Adrenal gland (tissue), 19 donors: ENCODE results near the gene PHF2. TPM values are rescaled to one million over a fixed set of nuclear protein-coding genes. Genes with fewer than 3 reads are reported as not detected.

ENCODE experiments used
- DNase-seq, 7 donors: peaks; one replicate each; pipeline ENCODE4 v3.0.0-alpha.2; 2019 to 2020
- H3K27ac ChIP-seq, 5 donors: fragments of 200-600 bp; sonication (generic) in 4 of 5; 1 replicate in 3 of 5; 2 replicates in 2 of 5; pipeline versions ENCODE4 v1.5.1 to v1.8.0; 2016 to 2020; ENCODE audit warnings: mild to moderate bottlenecking in 1 of 5
- H3K27me3 ChIP-seq: fragments of 200-600 bp; 2 replicates; pipeline ENCODE4 v1.8.0; 2021
- H3K36me3 ChIP-seq, 2 donors: fragments of 200-600 bp; replicated peaks in 1 of 2; 1 replicate in 1 of 2; 2 replicates in 1 of 2; pipeline versions ENCODE4 v1.5.1 to v1.8.0; 2018 to 2022
- H3K4me1 ChIP-seq, 2 donors: fragments of 200-600 bp; replicated peaks in 1 of 2; 1 replicate in 1 of 2; 2 replicates in 1 of 2; pipeline versions ENCODE4 v1.5.1 to v1.8.0; 2018 to 2021
- H3K4me3 ChIP-seq, 4 donors: fragments of 200-600 bp; sonication (generic) in 3 of 4; one replicate each; pipeline ENCODE4 v1.5.1; 2016 to 2018
- H3K9me3 ChIP-seq, 3 donors: fragments of 200-600 bp; sonication (generic) in 1 of 3; replicated peaks in 1 of 3; 1 replicate in 2 of 3; 2 replicates in 1 of 3; pipeline versions ENCODE4 v1.5.1 to v1.8.0; 2016 to 2021
- POLR2A ChIP-seq, 2 donors: fragments of 450-650 bp; IDR thresholded peaks; one replicate each; pipeline ENCODE4 v1.6.1; 2017; ENCODE audit warnings: antibody characterized with exemption in 2 of 2, mild to moderate bottlenecking in 2 of 2, moderate library complexity in 1 of 2
- WGBS, 4 donors: extraction: QIAGEN DNeasy Blood & Tissue Kit in 2 of 4; methylation state at CpG; one replicate each; pipeline versions ENCODE4 v1.1.5 to v1.1.7; 2013 to 2017; 5-methylcytosine and 5-hydroxymethylcytosine counted together
- intact Hi-C, 2 donors: fragments of 100-400 bp; cut with DNase I; formaldehyde crosslinking; loops; one replicate each; pipeline versions ENCODE4 v1.14.1 to v1.15.0; 2022 to 2023
- long read RNA-seq, 10 donors: library from polyadenylated mRNA in 3 of 10; unstranded in 2 of 10; stranded (forward) in 1 of 10; transcript quantifications; one replicate each; pipeline ENCODE4 v2.0.0 and lab custom pipeline, GENCODE V29; 2021 to 2026
- polyA plus RNA-seq, 3 donors: library from polyadenylated mRNA; stranded (reverse); fragments of 200-250 nt in 2 of 3; fragments of 350-450 nt in 1 of 3; fragmentation: Illumina TruSeq in 1 of 3; extraction: RNeasy Lipid Tissue Mini Kit (QIAGEN cat#74804) in 1 of 3; gene quantifications; one replicate each; pipeline ENCODE4 v1.2.3, GENCODE V29; 2013 to 2014
- total RNA-seq, 9 donors: library from RNA; depleted of rRNA in 4 of 9; stranded (reverse); fragments of >200 nt in 4 of 9; fragments of 120-200 nt in 1 of 9; fragmentation: NEBNext Ultra II Directional in 1 of 9; extraction: Animal tissue kit (Norgen Biotek cat#: 25700) in 1 of 9; gene quantifications; one replicate each; pipeline versions ENCODE4 v1.1.0 to v1.2.4, GENCODE V29; 2013 to 2023
- TF ChIP-seq, protein P1 (sequence below), 6 experiments: fragments of 450-650 bp in 4 of 6; fragments of 200-600 bp in 2 of 6; sonication (generic) in 1 of 6; IDR thresholded peaks; 1 replicate in 5 of 6; 2 replicates in 1 of 6; pipeline versions ENCODE4 v1.5.1 to v1.8.0; 2016 to 2021; ENCODE audit warnings: antibody characterized with exemption in 6 of 6, mild to moderate bottlenecking in 2 of 6, moderate library complexity in 1 of 6
- donor health status: healthy with polysubstance abuse.
- donor health status: Bipolar disorder and iron deficiency.
- donor health status: DM: yes; HTN: yes; CAD: no.
- donor health status: DM: no; HTN: no; CAD: no.
- donor health status: DM: no; HTN: no; CAD: no.
- donor health status: DM: yes; HTN: yes; CAD: no.

The PHF2 gene
- 10 to 100 TPM; 11.0 to 27.2 (median 21.6) TPM for total RNA-seq
- 10 to 100 TPM; 11.5 to 37.6 (median 26.1) TPM for polyA plus RNA-seq
- long read RNA-seq, donor 1 = 0 reads
- long read RNA-seq, donor 2 = 0 reads
- long read RNA-seq, donor 3 = 0 reads
- long read RNA-seq, donor 4, partial matches to known transcripts = 6 of 6 reads
- long read RNA-seq, donor 4, other reads (novel, unspliced or antisense) = 0 of 6 reads
- long read RNA-seq, donor 5, partial matches to known transcripts = 11 of 14 reads
- long read RNA-seq, donor 5, other reads (novel, unspliced or antisense) = 3 of 14 reads
- long read RNA-seq, donor 6, partial matches to known transcripts = 1 of 2 reads
- long read RNA-seq, donor 6, other reads (novel, unspliced or antisense) = 1 of 2 reads
- long read RNA-seq, donor 7 = 0 reads
- long read RNA-seq, donor 8, full-length matches to known transcripts = 1 of 12 reads
- long read RNA-seq, donor 8, partial matches to known transcripts = 11 of 12 reads
- long read RNA-seq, donor 8, other reads (novel, unspliced or antisense) = 0 of 12 reads
- long read RNA-seq, donor 9 = 0 reads
- long read RNA-seq, donor 10 = 0 reads

DNA sequence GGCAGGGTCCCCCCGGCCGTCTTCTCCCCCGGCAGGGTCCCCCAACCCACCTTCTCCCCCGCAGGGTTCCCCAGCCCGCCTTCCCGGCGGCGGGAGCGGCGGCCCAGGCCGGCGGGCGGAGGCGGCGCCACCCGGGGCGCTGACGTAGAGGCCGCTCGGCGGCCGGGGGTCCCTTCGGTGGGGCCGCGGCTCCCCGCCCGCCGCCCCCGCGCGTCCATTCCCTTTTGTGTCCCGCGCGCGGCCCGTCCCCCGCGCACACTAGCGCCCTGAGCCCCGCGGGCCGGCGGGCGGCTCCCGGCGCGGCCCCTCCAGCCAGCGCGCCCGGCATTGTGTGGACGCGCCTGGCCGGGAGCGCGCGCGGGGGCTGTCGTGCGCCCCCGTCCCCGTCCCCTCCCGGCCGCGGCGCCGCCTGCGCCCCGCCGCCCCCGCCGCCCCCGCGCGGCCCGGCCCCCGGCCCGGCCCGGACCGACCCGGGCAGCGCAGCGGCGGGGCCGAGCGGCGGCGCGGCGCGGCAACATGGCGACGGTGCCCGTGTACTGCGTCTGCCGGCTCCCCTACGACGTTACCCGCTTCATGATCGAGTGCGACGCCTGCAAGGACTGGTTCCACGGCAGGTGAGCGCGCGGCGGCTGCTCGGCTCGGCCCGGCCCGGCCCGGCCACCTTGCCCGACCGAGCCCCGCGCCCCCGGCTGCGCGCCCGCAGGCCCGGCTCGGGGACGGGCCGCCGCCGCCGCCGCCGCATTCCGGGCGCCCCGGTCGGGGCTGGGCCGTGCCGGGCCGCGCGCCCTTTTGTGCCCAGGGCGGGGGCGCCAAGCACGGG lies at the start of gene PHF2:
Gene PHF2 (plus strand): TSS at position 327 of the 820 bp plus-strand sequence. CDS start 190 bp downstream, at position 517.
- TF ChIP-seq, protein P1, sequence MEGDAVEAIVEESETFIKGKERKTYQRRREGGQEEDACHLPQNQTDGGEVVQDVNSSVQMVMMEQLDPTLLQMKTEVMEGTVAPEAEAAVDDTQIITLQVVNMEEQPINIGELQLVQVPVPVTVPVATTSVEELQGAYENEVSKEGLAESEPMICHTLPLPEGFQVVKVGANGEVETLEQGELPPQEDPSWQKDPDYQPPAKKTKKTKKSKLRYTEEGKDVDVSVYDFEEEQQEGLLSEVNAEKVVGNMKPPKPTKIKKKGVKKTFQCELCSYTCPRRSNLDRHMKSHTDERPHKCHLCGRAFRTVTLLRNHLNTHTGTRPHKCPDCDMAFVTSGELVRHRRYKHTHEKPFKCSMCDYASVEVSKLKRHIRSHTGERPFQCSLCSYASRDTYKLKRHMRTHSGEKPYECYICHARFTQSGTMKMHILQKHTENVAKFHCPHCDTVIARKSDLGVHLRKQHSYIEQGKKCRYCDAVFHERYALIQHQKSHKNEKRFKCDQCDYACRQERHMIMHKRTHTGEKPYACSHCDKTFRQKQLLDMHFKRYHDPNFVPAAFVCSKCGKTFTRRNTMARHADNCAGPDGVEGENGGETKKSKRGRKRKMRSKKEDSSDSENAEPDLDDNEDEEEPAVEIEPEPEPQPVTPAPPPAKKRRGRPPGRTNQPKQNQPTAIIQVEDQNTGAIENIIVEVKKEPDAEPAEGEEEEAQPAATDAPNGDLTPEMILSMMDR (IDR thresholded peaks at IDR 0.05) = no peak
- peak; percentile 30 to 64 for TF ChIP-seq POLR2A (IDR thresholded peaks at IDR 0.05)
- H3K9me3 ChIP-seq = no peaks in the 10 kb centered on the region
- H3K36me3 ChIP-seq = no peaks in the 10 kb centered on the region
- intact Hi-C loops = no loop called here
- peak in 3 of 7 donors; percentile 21 to 39 (median 31) for DNase-seq
- peak within 1 kb of the TSS; percentile 45 to 90 (median 73) for H3K4me3 ChIP-seq
- H3K4me1 ChIP-seq = peaks cover 10 to 22% of the 10 kb centered on the region in 2 donors
- no peaks in the 10 kb centered on the region for H3K27me3 ChIP-seq
- H3K27ac ChIP-seq = peak within 1 kb of the TSS; percentile 53 to 93 (median 86)
- 0% methylated on average over 47 to 139 of the region's 140 CpGs; no CpG with 5 or more reads in 1 of the 4 donors for WGBS, 4 donors

DNA sequence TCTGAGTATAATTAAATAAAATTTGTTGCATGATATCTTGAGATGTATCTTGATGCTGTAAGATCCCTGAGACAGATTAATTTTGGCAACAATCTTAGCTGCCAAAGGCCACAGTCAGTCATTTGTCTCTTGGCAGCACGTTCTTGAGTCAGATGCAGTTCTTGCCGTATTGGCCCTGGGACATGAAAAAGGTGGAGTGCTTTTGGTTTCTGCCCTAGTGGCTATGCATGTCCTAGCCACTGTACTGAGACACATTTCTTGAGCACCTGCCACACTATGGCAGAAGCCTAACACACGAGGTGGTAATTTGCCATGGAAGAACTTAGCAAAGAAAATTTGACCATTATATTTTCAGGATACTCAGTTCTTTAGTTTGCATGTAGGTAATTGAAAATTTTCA lies 45.0 kb upstream of the PHF2 start:
- peaks cover 0 to 9% of the 10 kb centered on the region in 2 donors for H3K4me1 ChIP-seq
- peaks cover 0 to 47% of the 10 kb centered on the region in 2 donors for H3K36me3 ChIP-seq
- 35 to 51% (median 43%) methylated on average over 3 of the region's 3 CpGs for WGBS, 4 donors
- TF ChIP-seq, protein P1 (IDR thresholded peaks at IDR 0.05) = peak; percentile 15 to 53 (median 37)
- no peak for TF ChIP-seq POLR2A (IDR thresholded peaks at IDR 0.05)
- no peaks in the 10 kb centered on the region for H3K9me3 ChIP-seq
- H3K27me3 ChIP-seq = no peaks in the 10 kb centered on the region
- DNase-seq = peak in 5 of 7 donors; percentile 36 to 66 (median 63)
- intact Hi-C loops = no loop called here
- no peak overlapping the region for H3K4me3 ChIP-seq
- no peak overlapping the region for H3K27ac ChIP-seq

DNA sequence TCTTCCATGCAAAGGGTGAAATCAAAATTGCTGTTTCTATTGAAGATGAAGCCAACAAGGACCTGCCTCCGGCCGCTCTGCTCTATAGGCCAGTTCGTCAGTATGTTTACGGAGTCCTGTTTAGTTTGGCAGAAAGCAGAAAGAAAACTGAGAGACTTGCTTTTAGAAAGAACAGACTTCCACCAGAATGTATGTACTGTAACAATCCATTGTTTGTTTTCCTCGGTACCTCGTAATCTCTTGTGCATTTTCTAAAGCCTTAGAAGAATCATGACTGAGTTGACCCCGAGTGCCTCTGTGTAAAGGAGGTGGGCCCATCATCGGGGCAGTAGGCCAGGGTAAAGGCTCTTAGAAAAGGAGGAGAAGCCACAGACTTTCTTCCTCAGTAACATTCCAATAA lies 44.2 kb upstream of the PHF2 start:
- TF ChIP-seq, protein P1 (IDR thresholded peaks at IDR 0.05) = no peak
- TF ChIP-seq POLR2A (IDR thresholded peaks at IDR 0.05) = no peak
- Histone ChIP-seq H3K4me1 (peaks cover 0 to 9% of the 10 kb centered on the region in 2 donors), H3K27ac (no peak overlapping the region), H3K36me3 (peaks cover 0 to 47% of the 10 kb centered on the region in 2 donors), H3K27me3 (no peaks in the 10 kb centered on the region), H3K9me3 (no peaks in the 10 kb centered on the region), H3K4me3 (no peak overlapping the region)
- 71 to 90% (median 85%) methylated on average over 8 of the region's 8 CpGs for WGBS, 4 donors
- no peak for DNase-seq
- intact Hi-C loops = no loop called here

DNA sequence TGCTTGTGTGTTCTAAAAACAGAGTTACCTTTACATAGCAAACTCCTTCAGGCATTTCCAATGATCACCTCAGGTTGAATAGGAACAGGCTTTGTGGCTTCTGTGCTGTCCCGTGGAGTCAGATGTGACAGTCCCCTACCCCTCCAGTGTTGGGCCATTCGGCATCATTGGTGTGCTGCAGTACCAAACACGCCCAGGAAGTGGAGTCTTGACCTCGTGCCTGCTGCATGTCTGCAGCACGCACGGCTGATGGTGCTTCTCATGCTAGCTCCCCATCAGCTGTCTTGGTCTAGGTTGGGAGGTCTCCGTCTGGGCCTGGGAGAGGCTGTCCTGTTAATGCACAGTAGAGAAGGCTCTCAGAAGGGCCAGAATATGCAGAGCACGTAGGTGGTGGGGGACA lies 42.5 kb upstream of the PHF2 start:
- TF ChIP-seq, protein P1 (IDR thresholded peaks at IDR 0.05) = no peak
- no peak for TF ChIP-seq POLR2A (IDR thresholded peaks at IDR 0.05)
- H3K36me3 ChIP-seq = peaks cover 0 to 36% of the 10 kb centered on the region in 2 donors
- H3K4me3 ChIP-seq = no peak overlapping the region
- no peak overlapping the region for H3K27ac ChIP-seq
- H3K9me3 ChIP-seq = no peaks in the 10 kb centered on the region
- H3K4me1 ChIP-seq = peaks cover 0 to 9% of the 10 kb centered on the region in 2 donors
- H3K27me3 ChIP-seq = no peaks in the 10 kb centered on the region
- no peak for DNase-seq
- 89 to 91% (median 90%) methylated on average over 7 to 8 of the region's 8 CpGs for WGBS, 4 donors
- intact Hi-C loops = no loop called here
